GM18867 (cell line): ENCODE measurements around the gene SSH2.
A peak's percentile ranks its signal among the peaks of the same experiment; 100 is the strongest.

Source experiments
- ATAC-seq: cut with Tn5 transposase; IDR thresholded peaks from one replicate; pipeline ENCODE4 v1.9.1; 2021; ENCODE audit warnings: mild to moderate bottlenecking, moderate library complexity; ENCODE audit not compliant: unreplicated experiment

SSH2 gene

GRCh38 chr17:29591146-29591736, 338.8 kb downstream of the SSH2 start:
- ATAC-seq = no peak

DNA sequence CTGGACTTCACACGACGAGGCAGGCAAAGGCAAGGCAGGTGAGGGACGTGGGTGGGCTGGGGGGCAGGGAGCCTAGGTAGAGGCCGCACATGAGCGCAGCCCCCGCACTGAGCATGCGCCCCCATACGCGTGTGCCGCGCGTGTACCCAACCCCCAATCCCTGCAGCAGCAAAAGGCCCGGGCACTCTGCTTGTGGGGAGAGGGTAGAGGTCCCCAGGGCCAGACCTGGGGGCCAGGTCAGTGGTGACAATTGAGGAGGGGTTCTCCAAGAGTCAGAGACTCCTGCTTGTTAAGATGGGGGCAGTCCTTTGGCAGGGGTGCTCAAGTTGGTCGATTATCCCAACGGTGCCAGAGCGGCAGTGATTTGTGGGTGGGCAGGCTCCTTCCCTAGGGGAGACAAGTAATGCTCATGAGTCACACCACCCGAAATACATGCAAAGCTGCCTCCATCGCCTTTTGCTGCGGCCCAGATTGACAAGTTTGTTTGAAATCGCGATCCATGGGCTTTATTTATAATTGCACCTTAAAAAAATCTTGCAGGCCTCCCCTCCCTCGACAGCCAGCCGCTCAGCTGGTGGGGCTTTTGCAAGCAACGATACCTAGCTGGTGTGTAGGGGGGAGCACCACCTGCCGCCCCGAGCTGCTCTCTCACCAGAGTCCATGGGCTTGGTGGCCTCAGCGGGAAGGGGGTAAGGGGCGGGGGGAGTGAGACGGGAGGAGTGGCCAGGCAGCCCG, 339.4 kb downstream of the SSH2 start:
- no peak for ATAC-seq

DNA sequence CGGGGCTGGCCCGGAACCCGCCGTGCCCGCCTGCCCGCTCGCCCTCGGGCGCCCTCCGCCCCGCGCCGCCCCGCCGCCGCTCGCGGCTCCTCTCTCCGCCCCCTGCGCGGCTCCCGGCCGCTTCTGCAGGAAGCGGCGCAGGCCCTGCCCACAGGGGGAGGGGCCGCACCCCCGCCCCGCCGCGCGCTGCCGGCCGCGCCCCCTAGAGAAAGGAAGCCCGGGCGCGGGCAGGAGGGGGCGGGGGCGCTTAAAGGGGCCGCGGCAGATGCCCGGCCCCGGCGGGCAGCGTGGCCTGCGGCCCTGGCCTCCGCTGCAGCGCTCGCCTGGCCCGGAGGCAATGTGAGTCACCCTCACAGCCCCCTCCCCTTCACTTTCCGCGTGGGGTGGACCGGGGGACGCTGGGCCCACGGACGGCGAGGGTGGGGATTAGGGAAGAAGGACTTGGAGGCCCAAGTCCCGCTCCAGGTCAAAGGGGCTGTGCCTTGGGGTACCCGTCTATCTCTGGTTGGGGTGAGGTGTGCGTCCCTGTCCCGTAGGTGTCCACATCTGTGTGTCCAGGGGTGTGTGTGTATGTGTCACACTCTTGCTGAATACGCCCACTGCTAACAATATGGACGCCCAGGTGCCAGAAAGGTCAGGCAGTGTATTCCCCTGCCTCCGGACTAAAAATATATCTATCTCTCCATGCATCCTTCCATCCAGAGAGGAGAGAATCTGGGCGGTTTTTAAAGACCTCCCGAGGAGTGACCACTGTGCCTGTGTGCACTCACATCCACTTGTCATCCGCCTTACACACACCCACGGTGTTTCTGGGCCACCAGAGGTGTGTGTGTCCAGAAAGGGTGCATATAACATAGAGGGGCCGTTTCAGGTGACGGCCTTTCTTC, 340.3 kb downstream of the SSH2 start, which contains the start of gene GIT1:
Gene GIT1, minus strand, starts transcription at position 125 of the 887 bp plus-strand sequence. CDS start 270 bp downstream, outside the sequence.
- ATAC-seq = peak; percentile 61

DNA sequence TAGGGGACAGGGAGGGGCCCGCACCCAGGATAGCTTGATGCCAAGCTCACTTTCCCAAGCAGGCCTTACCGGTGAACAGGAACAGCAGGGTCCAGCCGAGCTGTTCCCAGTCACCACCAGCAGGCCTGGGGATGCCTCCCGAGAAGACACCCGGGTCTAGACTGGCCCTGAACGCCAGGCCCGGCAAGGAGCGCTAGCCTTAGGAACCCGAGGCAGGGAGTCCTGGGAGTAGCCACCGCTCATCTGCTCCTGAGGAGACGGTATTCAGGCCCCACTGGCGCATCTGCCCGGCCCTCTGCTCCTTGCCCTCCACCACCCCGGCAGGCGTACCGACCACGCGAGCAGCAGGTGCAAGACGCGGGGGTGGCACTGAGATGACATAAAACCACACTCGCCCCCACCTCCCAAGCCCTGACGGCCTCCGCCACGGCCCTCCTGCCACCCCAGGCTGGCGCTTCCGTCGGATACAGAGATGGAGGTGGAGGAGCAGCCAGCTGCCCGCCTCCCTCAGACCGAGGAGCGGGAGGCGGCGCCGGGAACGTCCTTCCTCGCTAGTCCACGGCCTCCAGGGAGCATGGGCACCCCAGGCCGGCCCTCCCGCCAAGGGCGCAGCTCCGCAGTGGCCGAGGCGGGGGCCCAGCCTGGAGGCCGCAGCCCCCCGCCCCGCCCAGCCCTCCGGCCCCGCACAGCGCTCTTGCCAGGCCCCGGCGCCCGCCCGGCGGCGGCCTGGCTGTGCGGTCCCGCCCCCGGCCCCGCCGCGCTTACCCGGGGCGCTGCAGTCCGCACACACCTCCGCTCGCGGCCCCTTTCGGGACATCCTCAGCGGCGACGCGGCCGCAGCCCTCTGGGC, 341.2 kb downstream of the SSH2 start:
- peak; percentile 17 for ATAC-seq

- ATAC-seq = no peak
These were observed 341.9 kb downstream of the SSH2 start for GRCh38 chr17:29588017-29588561.

- ATAC-seq = no peak
These were observed 342.4 kb downstream of the SSH2 start for GRCh38 chr17:29587591-29587990.

- no peak for ATAC-seq
These were observed 343.2 kb downstream of the SSH2 start for GRCh38 chr17:29586676-29587469.

DNA sequence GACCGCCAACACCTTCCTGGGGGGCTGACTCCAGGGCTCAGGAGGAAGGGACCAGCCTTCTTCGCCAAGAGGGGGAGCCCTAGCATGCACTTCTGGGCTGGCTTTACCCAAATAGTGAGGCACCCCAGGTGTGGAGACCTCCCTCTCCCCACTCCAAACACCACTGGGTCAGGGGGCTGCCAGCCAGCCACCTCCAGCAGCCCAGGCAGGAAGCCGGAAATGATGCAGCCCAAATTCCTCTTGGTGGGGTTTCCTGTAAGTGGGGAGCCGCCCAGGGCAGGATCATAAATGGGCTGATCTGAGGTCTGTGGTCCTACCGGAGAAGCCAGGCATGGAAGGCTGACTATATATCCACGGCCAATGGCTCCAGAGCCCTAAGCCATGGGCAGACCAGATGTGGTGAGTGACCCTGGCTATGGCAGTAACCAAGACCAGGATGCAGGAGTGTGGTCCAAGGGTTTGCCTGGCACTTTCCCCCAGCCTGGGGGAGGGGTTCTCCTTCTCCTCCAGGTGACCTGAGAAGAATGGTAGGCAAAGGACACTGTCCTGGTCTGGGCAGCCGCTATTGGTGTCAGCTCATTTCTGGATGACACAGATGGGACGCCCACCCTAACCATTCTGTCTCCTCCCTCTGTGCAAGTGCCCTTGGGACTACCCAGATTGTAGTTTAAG, 344.8 kb downstream of the SSH2 start:
- ATAC-seq = no peak

DNA sequence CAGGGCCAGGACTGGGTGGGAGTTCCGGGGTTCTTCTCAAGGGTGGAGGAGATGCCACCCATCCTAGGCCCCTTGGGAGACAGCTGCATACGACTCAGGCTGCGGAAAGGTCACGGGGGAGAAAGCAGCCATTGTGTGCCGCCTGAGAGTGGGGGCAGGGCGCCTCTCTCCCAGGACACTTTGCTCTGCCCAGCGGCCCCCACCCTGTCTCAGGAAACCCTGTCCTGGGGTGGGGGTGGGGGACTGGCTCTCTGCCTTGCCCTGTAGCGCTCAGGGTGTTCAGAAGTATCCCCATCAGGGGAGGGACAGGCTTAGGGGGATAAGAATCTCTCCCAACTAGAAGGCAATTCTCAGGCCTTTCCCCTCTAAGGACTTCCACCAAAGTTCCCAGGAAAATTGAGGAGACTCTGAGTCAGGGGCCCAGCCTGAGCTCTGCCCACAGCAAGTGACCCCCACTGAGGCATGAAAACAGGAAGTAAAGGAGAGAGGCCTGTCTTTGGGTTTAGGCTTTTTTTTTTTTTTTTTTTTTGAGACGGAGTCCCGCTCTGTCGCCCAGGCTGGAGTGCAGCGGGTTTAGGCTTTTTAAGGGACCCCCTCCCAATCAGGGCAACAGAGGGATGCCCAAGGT, 345.5 kb downstream of the SSH2 start:
- ATAC-seq = no peak

DNA sequence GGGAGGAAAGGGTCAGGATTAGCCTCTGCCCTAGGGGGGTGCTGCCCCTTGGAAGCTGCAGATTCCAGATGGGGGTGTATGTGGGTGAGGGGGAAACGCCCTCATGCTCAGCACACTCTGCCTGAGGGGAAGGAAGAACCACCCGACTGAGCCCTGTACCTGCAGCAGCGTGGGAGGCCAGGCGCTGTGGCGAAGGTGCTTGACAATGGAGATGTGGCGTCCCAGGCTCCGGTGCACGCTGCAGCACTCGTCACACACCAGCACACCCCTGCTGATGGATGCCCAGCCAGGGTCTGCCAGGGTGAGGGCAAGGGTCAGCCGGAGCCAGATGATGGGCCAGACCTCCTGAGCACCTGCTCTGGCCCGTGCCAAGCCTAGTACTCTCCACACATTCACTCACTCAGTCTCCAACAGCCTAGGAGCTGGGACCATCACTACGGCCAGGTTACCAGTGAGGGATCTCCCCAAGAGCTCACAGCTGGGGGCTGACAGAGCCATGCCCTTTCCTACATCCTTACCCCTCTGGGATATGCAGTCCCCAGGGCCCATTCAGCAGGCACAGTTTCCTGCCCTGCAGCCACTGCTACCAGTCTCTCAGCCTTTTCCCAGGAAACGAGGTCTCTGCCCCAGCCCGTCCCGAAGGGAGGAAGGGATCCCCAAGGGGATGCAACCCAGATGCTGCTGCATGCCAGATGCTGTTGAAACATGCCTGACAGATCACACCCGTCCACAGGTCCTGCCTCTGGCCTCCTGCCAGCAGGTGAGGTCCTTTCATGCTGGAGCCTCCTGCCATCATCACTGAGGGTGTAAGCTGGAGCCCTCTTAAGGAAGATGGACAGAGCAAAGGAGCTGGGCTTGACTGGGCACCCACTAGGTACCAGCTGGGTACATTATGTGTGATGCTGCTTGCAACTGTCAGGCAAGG, 346.4 kb downstream of the SSH2 start:
- ATAC-seq = no peak

DNA sequence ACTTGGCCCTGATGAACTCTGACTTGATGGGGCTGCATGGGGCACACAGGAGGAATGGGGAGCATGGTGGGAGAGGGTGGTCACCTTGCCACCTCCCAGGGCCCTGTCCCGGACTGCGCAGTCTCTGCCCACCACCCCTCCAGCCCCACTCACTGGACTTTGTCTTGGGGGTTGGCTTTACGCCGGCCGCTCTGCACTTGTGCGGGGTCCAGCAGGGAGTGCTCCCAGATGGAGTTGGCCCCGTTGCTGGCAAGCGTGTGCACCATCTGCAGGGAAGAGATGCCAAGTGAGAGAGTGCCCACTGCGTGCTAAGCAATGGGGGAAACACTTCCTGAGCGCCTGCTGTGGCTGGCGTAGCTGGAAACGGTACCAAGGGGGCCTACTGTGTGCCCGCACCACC, 347.3 kb downstream of the SSH2 start:
- no peak for ATAC-seq

- ATAC-seq = no peak
These were observed 347.7 kb downstream of the SSH2 start for GRCh38 chr17:29582254-29582765.

- no peak for ATAC-seq
These were observed 348.3 kb downstream of the SSH2 start for GRCh38 chr17:29581583-29582253.

GRCh38 chr17:29579866-29580771, 349.9 kb downstream of the SSH2 start:
- ATAC-seq = peak; percentile 67

- no peak for ATAC-seq
These were observed 351.2 kb downstream of the SSH2 start for GRCh38 chr17:29578626-29579485.
